ENCODE data around the gene DENND2A.
A peak's percentile ranks its signal among the peaks of the same experiment; 100 is the strongest.
"Not testable (repeated sequence)": the region's sequence is repeated elsewhere in the genome, so short reads cannot be mapped to it uniquely, and the experiment has no call there.

DENND2A gene

GRCh38 chr7:140644761-140645160 lies 4.1 kb upstream of the DENND2A start:
- DNase-seq = not testable (repeated sequence)

GRCh38 chr7:140643416-140643815 lies 2.8 kb upstream of the DENND2A start:
- DNase-seq = no peak

GRCh38 chr7:140641524-140642195 lies 1.0 kb upstream of the DENND2A start:
- no peak for DNase-seq

GRCh38 chr7:140640060-140640637 lies 464 bp downstream of the DENND2A start:
- peak; percentile 18 for DNase-seq

GRCh38 chr7:140639366-140640053 lies 1.1 kb downstream of the DENND2A start:
- DNase-seq = no peak

GRCh38 chr7:140638173-140638791 lies 2.3 kb downstream of the DENND2A start:
- DNase-seq = no peak

GRCh38 chr7:140637400-140637799 lies 3.2 kb downstream of the DENND2A start:
- no peak for DNase-seq

- DNase-seq = no peak
These were observed 4.8 kb downstream of the DENND2A start for GRCh38 chr7:140635816-140636215.

- no peak for DNase-seq
These were observed 5.3 kb downstream of the DENND2A start for GRCh38 chr7:140635345-140635744.

GRCh38 chr7:140631602-140632001 lies 9.0 kb downstream of the DENND2A start:
- no peak for DNase-seq

GRCh38 chr7:140631021-140631420 lies 9.6 kb downstream of the DENND2A start:
- no peak for DNase-seq

GRCh38 chr7:140625908-140626868 lies 14.4 kb downstream of the DENND2A start:
- DNase-seq = peak; percentile 67

GRCh38 chr7:140625192-140625558 lies 15.4 kb downstream of the DENND2A start:
- DNase-seq = not testable (repeated sequence)

- peak; percentile 3 for DNase-seq
These were observed 16.0 kb downstream of the DENND2A start for GRCh38 chr7:140624392-140625191.

GRCh38 chr7:140623980-140624379 lies 16.6 kb downstream of the DENND2A start:
- no peak for DNase-seq

- DNase-seq = no peak
These were observed 19.1 kb downstream of the DENND2A start for GRCh38 chr7:140621401-140622021.

- not testable (repeated sequence) for DNase-seq
These were observed 20.6 kb downstream of the DENND2A start for GRCh38 chr7:140619915-140620510.

- DNase-seq = no peak
These were observed 21.4 kb downstream of the DENND2A start for GRCh38 chr7:140619176-140619575.

GRCh38 chr7:140618306-140618705 lies 22.3 kb downstream of the DENND2A start:
- no peak for DNase-seq

GRCh38 chr7:140617081-140617480 lies 23.5 kb downstream of the DENND2A start:
- DNase-seq = no peak

GRCh38 chr7:140616328-140616727 lies 24.3 kb downstream of the DENND2A start:
- DNase-seq = no peak

Measured in NCI-H1105 treated with DMSO at 0.1 percent for 48 hours (cell line).